Left ventricle myocardium inferior (tissue), 1 donor: ENCODE data around the gene ZMYND10. TPM values are rescaled to one million over a fixed set of nuclear protein-coding genes. Genes with fewer than 3 reads are reported as not detected.

Source experiments
- DNase-seq: peaks from one replicate; pipeline ENCODE4 v3.0.0-alpha.2; 2020
- H3K27ac ChIP-seq: fragments of 200-600 bp; replicated peaks from 2 replicates; pipeline ENCODE4 v1.8.0; 2021
- H3K27me3 ChIP-seq: fragments of 200-600 bp; 2 replicates; pipeline ENCODE4 v1.8.0; 2021; ENCODE audit warnings: low read depth
- H3K36me3 ChIP-seq: fragments of 200-600 bp; 2 replicates; pipeline ENCODE4 v1.8.0; 2021
- H3K4me1 ChIP-seq: fragments of 200-600 bp; 2 replicates; pipeline ENCODE4 v1.8.0; 2021
- H3K4me3 ChIP-seq: fragments of 200-600 bp; 2 replicates; pipeline ENCODE4 v1.8.0; 2021; ENCODE audit warnings: mild to moderate bottlenecking, moderate library complexity
- H3K9me3 ChIP-seq: fragments of 200-600 bp; replicated peaks from 2 replicates; pipeline ENCODE4 v1.8.0; 2021
- intact Hi-C: fragments of 100-400 bp; cut with micrococcal nuclease; formaldehyde crosslinking; loops from one replicate; pipeline ENCODE4 v1.11.0; 2022
- total RNA-seq: library from RNA; stranded (reverse); fragmentation: NEBNext Ultra II Directional; extraction: Animal tissue kit (Norgen Biotek cat#: 25700); gene quantifications from one replicate; pipeline ENCODE4 v1.2.1, GENCODE V29; 2021
- TF ChIP-seq, protein P1 (sequence below): fragments of 200-600 bp; IDR thresholded peaks from 2 replicates; pipeline ENCODE4 v1.8.0; 2021; ENCODE audit warnings: antibody characterized with exemption, mild to moderate bottlenecking, borderline replicate concordance
- donor health status: DM: no; HTN: yes; CAD: no; lungs with severe emphysema.

The ZMYND10 gene
- total RNA-seq, 1 donor from 2014 or later = not detected

DNA sequence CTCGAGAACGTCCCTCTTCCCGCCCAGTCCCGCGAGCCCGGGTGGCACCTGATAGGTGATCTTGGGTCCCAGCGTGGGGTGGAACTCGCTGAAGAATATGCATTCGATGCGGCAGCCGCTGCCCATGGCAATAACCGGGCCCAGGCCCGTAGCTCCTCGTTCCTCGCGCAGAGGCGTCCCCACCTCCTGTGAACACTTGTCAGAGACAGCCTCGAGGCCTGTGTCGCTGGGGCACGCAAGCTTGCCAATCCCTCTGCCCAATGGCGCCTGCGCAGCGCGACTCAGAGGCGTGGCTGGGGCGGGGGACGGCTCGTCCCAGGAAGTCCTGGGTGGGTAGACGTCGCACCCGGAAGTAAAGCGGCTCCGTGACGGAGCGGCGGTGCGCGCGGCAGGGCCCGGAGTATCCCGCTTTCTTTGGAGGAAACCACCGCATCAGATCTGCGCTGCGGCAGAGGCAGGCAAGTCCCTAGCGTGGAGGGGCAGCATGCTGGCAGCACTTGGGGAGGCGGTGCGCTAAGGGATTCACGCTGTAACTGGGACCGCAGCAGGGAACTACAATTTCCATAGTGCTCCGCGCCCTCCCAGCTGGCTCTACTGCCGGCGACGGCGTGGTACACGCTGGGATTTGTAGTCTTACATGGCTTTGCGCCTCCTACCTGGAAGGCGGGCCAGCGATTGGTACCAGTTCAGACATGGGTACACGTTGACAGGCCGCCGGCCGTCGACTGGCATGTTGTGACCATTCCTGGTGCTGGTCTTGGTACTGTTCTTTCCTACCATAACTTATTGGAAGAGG is 5.2 kb upstream of the ZMYND10 start, which contains the start of the genes CYB561D2 and NPRL2:
CYB561D2 (plus strand) TSS at position 336 of the 796 bp plus-strand sequence. CDS start 572 bp downstream, outside the sequence.
NPRL2 (minus strand) TSS at position 249 of the 796 bp plus-strand sequence; CDS start at position 126, 123 bp downstream.
- Histone ChIP-seq H3K36me3 (peaks cover 47% of the 10 kb centered on the region), H3K4me3 (peak within 1 kb of the TSS; percentile 80), H3K9me3 (no peaks in the 10 kb centered on the region), H3K27ac (peak within 1 kb of the TSS; percentile 96), H3K4me1 (peaks cover 66% of the 10 kb centered on the region), H3K27me3 (no peaks in the 10 kb centered on the region)
- peak; percentile 98 for DNase-seq
- TF ChIP-seq, protein P1, sequence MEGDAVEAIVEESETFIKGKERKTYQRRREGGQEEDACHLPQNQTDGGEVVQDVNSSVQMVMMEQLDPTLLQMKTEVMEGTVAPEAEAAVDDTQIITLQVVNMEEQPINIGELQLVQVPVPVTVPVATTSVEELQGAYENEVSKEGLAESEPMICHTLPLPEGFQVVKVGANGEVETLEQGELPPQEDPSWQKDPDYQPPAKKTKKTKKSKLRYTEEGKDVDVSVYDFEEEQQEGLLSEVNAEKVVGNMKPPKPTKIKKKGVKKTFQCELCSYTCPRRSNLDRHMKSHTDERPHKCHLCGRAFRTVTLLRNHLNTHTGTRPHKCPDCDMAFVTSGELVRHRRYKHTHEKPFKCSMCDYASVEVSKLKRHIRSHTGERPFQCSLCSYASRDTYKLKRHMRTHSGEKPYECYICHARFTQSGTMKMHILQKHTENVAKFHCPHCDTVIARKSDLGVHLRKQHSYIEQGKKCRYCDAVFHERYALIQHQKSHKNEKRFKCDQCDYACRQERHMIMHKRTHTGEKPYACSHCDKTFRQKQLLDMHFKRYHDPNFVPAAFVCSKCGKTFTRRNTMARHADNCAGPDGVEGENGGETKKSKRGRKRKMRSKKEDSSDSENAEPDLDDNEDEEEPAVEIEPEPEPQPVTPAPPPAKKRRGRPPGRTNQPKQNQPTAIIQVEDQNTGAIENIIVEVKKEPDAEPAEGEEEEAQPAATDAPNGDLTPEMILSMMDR = no peak
- intact Hi-C loops = no loop called here

DNA sequence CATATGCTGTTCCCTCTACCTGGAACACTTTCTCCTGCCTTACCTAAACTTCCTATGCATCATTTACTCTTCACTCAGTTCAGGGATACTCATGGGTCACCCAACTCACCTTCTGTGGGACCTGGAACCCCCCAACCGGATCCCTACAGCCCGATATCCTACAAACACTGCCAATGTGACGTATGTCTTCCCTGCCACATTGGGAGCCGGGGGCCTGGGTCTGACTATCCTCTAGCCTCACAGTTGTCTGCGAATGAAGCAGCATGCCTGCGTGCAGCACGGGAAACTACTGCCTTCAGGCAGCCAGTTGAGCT is 4.6 kb upstream of the ZMYND10 start:
- H3K9me3 ChIP-seq = no peaks in the 10 kb centered on the region
- TF ChIP-seq, protein P1 = no peak
- H3K4me3 ChIP-seq = peak overlapping the region; percentile 80
- H3K4me1 ChIP-seq = peaks cover 66% of the 10 kb centered on the region
- H3K27me3 ChIP-seq = no peaks in the 10 kb centered on the region
- peaks cover 41% of the 10 kb centered on the region for H3K36me3 ChIP-seq
- intact Hi-C loops = no loop called here
- H3K27ac ChIP-seq = peak overlapping the region; percentile 96
- no peak for DNase-seq

DNA sequence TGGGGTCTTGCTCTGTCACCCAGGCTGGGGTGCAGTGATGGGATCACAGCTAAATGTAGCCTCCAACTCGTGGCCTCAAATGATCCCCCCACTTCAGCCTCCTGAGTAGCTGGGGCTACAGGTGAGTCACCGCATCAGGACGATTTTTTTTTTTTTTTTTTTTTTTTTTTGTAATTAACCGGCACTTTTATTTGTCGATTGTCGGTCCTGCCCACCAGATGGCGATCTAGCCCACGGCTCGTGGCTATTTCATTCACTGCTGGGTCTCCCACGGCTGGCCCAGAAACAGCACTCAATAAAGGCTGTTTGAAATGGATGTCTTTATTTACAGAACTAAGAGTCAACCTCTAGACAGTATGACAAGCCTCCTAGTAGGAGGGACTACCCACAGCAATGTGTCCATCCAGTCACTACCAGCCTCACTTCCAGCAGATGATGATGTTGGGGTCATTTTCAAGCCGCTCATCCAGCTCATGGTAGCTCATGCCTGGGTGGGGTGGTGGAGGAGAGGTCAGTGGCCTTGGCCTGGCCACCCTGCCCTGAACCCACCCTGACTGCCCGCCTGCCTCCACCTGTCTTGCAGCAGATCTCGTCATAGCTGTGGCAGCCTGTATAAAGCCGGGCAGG is 1.8 kb upstream of the ZMYND10 start:
- peak; percentile 61 for DNase-seq
- TF ChIP-seq, protein P1 = peak; percentile 70
- no peak overlapping the region for H3K4me3 ChIP-seq
- H3K36me3 ChIP-seq = peaks cover 15% of the 10 kb centered on the region
- no peaks in the 10 kb centered on the region for H3K9me3 ChIP-seq
- H3K4me1 ChIP-seq = peaks cover 44% of the 10 kb centered on the region
- H3K27me3 ChIP-seq = no peaks in the 10 kb centered on the region
- H3K27ac ChIP-seq = peak overlapping the region; percentile 16
- intact Hi-C loops = loop anchor here (5.0 kb wide), 1 partner anchor 195 kb away; no protein-coding TSS in a partner anchor

DNA sequence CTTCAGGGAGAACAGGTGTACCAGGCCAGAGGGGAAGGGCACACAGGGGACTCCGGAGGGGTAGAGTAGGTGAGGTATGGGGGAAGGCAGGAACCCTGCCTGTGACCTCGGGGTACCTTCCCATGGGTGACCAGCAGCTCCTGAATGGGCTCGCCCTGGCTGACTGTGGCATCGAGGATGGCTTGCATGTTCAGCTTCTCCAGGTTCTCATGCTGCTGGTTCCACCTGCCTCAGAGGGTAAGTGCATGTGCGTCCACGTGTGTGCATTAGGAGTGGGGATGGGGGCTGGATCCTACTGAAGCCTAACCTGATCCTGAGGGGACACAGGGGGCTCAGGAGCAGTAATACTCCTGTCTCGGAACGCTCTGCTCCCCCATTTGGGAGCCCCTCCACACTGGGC is 524 bp downstream of the ZMYND10 start:
- H3K27me3 ChIP-seq = peaks cover 15% of the 10 kb centered on the region
- H3K4me1 ChIP-seq = peaks cover 45% of the 10 kb centered on the region
- no peak overlapping the region for H3K27ac ChIP-seq
- peaks cover 15% of the 10 kb centered on the region for H3K36me3 ChIP-seq
- TF ChIP-seq, protein P1 = no peak
- H3K4me3 ChIP-seq = peak overlapping the region; percentile 60
- DNase-seq = no peak
- H3K9me3 ChIP-seq = no peaks in the 10 kb centered on the region
- intact Hi-C loops = loop anchor here (5.0 kb wide), 1 partner anchor 197 kb away; no protein-coding TSS in a partner anchor

DNA sequence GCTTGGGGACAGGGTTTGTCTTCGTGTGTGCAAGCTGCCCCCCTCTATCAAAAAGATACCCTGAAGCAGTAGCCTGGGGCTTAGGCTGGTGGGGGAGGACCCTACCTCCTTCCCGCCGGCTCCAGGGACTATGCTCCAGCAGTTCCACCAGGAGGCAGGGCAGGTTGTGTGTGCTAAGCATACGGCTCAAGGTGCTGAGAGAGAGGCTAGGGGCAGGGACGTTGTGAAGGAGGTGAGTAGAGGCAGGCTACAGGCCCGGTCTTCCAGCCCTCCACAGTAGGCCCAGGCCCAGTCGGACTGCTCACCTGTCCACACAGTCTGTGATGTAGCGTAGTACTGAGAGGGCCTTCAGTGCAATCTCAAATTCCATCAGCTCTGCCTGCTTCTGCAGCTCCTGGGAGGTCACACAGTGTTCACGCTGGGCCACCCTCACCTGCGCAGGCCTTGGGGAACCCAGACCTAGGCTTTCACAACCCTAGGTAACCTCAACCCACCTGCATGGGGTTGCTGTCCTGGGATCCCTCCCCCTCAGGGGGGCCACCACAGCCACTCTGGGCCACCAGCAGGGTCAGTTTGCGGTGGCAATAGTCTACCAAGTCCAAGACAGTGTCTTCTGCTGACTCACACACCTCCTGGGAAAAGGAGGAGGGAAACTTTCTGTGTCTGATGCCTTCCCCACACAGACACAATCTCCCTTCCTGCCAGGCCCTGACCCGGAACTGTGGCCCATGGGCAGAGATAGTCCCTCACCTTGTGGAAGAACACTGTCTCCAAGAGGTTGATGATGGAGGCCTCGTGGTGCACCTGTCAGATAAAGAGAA is 2.5 kb downstream of the ZMYND10 start:
- Histone ChIP-seq H3K27me3 (peaks cover 15% of the 10 kb centered on the region), H3K27ac (no peak overlapping the region), H3K4me1 (peaks cover 54% of the 10 kb centered on the region), H3K36me3 (peaks cover 7% of the 10 kb centered on the region), H3K9me3 (no peaks in the 10 kb centered on the region), H3K4me3 (no peak overlapping the region)
- no peak for DNase-seq
- TF ChIP-seq, protein P1 = no peak
- intact Hi-C loops = no loop called here
